Ascending aorta (tissue), 2 donors: ENCODE results near the gene ABLIM3. TPM values are rescaled to one million over a fixed set of nuclear protein-coding genes. Genes with fewer than 3 reads are reported as not detected.
A peak's percentile ranks its signal among the peaks of the same experiment; 100 is the strongest.

Experiments
- DNase-seq, 2 donors: peaks; one replicate each; pipeline ENCODE4 v3.0.0-alpha.2; 2019; ENCODE audit warnings: low spot score in 2 of 2
- H3K27ac ChIP-seq, 2 donors: fragments of 200-600 bp; sonication (generic); one replicate each; pipeline ENCODE4 v1.5.1; 2016 to 2017; ENCODE audit warnings: mild to moderate bottlenecking in 1 of 2
- H3K27me3 ChIP-seq: fragments of 200-600 bp; sonication (generic); one replicate; pipeline ENCODE4 v1.5.1; 2017
- H3K36me3 ChIP-seq, 2 donors: fragments of 200-600 bp; sonication (generic); one replicate each; pipeline ENCODE4 v1.5.1; 2016
- H3K4me1 ChIP-seq, 2 donors: fragments of 200-600 bp; sonication (generic); one replicate each; pipeline ENCODE4 v1.5.1; 2016 to 2017; ENCODE audit warnings: mild to moderate bottlenecking in 1 of 2
- H3K4me3 ChIP-seq, 2 donors: fragments of 200-600 bp; sonication (generic); one replicate each; pipeline ENCODE4 v1.5.1; 2016 to 2017; ENCODE audit warnings: mild to moderate bottlenecking in 1 of 2
- H3K9me3 ChIP-seq, 2 donors: fragments of 200-600 bp; sonication (generic); one replicate each; pipeline ENCODE4 v1.5.1; 2016
- intact Hi-C: fragments of 100-400 bp; cut with DNase I; formaldehyde crosslinking; loops from one replicate; pipeline ENCODE4 v1.15.1; 2023
- total RNA-seq: library from RNA; depleted of rRNA; stranded (reverse); fragments of >200 nt; gene quantifications from one replicate; pipeline ENCODE4 v1.1.0, GENCODE V29; 2016
- TF ChIP-seq, protein P1 (sequence below), 3 experiments: fragments of 200-600 bp in 2 of 3; fragments of 450-650 bp in 1 of 3; sonication (generic) in 2 of 3; IDR thresholded peaks; one replicate each; pipeline ENCODE4 v1.5.1; 2016 to 2019; ENCODE audit warnings: antibody characterized with exemption in 3 of 3, mild to moderate bottlenecking in 1 of 3, moderate library complexity in 1 of 3

Gene ABLIM3
- total RNA-seq, 1 donor from 2014 or later, result 25.8 TPM

DNA sequence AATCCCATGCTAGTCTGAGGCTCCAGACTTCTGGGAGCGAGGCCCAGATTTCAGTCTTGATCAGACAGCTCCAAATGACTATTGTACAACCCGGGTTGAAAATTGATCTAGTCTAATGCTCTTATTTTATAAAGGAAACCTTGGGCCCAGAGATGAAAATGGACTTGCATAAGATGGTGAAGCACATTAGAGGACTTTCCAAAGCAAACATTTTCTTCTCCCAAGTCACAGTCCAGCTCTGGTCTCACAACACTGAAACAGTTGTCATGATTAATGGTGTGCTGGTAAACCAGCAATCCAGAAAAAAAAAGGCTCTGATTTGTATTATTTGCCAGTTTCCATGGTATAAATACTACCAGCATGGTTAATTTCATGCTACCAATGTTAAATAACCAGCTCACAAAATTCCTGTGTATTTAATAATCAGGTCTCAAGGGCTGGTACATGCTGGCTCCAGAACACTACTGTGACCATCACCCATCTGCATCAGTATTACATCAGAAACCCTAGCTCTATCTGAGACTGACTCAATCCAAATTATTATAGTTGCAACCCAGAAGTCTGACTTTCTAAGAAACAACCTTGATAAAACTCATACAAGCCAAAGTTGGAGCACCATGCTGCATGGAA, 32.5 kb upstream of the ABLIM3 start:
- no peaks in the 10 kb centered on the region for H3K4me1 ChIP-seq
- no peaks in the 10 kb centered on the region for H3K27me3 ChIP-seq
- DNase-seq, result no peak
- no peaks in the 10 kb centered on the region for H3K36me3 ChIP-seq
- H3K27ac ChIP-seq, result peak overlapping the region in 1 of 2 donors; percentile 10
- intact Hi-C loops, result no loop called here
- no peaks in the 10 kb centered on the region for H3K9me3 ChIP-seq
- no peak overlapping the region for H3K4me3 ChIP-seq
- TF ChIP-seq, protein P1, sequence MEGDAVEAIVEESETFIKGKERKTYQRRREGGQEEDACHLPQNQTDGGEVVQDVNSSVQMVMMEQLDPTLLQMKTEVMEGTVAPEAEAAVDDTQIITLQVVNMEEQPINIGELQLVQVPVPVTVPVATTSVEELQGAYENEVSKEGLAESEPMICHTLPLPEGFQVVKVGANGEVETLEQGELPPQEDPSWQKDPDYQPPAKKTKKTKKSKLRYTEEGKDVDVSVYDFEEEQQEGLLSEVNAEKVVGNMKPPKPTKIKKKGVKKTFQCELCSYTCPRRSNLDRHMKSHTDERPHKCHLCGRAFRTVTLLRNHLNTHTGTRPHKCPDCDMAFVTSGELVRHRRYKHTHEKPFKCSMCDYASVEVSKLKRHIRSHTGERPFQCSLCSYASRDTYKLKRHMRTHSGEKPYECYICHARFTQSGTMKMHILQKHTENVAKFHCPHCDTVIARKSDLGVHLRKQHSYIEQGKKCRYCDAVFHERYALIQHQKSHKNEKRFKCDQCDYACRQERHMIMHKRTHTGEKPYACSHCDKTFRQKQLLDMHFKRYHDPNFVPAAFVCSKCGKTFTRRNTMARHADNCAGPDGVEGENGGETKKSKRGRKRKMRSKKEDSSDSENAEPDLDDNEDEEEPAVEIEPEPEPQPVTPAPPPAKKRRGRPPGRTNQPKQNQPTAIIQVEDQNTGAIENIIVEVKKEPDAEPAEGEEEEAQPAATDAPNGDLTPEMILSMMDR (IDR thresholded peaks at IDR 0.05), result no peak

DNA sequence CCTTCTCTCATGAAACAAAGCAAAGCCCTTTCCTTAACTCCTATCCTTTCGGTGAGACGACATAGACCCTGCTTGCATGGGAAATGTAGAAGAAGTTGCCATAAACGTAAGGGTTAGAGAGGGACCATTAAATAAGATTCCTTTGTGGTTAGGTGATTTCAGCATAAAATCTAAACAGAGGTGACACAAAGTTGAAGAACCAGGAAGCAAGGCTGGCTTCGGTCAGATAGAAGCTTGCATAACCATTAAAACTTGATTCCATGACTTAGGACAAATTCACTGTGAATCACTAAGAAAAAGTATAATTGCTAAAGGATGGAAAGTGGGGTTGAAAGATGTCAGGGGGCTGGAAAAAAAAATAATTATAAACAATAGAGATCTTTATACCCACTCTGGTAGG, 30.9 kb upstream of the ABLIM3 start:
- H3K36me3 ChIP-seq, result no peaks in the 10 kb centered on the region
- intact Hi-C loops, result no loop called here
- H3K27ac ChIP-seq, result no peak overlapping the region
- no peaks in the 10 kb centered on the region for H3K27me3 ChIP-seq
- no peak overlapping the region for H3K4me3 ChIP-seq
- H3K4me1 ChIP-seq, result no peaks in the 10 kb centered on the region
- TF ChIP-seq, protein P1 (IDR thresholded peaks at IDR 0.05), result no peak
- no peak for DNase-seq
- H3K9me3 ChIP-seq, result no peaks in the 10 kb centered on the region

DNA sequence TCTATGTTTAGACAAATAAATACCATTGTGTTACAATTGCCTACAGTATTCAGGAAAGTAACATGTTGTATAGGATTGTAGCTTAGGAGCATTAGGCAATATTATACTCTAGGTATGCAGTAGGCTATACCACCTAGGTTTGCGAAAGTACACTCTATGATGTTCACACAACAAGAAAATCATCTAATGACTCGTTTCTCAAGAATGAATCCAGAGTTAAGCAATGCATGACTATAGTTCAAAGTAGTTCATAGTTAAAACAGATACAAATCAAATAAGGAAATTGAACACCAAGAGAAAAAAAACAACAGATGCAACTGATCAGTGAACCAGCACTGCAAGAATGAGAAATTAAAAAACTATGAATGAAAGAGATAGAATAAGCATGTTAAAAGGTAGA, 27.6 kb upstream of the ABLIM3 start:
- no peak for DNase-seq
- no peak overlapping the region for H3K4me3 ChIP-seq

DNA sequence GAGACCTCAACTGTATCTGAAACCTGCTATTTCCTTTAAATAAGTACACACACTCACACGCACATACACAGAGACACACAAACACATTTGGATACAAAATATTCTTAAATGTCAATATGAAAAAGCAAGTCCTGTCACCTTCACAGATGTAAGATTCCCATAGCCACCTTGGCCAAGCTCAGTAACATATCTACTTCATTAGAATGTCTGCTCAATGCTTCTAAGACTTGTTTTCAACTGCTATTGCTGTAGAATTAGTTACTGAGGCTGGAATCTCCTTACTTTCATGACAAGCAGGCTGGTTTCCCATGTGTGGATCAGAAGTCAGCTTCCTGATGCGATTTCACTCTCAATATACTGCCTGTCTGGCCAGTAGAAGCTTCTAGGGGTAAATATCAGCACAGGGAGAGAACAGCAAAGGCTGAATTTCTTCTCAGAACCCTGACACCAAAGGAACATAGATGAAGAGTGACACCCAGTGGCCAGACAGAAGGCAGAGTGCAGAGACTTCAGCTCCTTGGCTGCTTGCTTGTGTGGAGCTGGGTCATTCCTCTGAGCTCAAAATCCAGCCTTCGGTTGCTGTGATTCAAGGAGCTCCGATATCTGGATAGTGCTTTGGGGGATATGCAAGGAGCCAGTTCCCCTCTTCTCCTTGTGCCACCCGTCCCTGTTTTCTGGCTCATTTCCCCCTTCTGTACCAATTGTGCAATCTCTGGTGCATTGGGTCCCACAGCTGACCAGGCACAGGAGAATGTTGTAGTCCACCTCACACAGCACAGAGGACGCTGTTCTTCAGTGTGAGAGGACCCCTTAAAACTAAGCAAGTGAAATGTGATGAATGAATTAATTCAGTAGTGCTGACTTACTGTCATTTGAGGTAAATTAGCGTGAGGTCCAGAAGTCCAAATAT, 26.6 kb upstream of the ABLIM3 start:
- H3K36me3 ChIP-seq, result no peaks in the 10 kb centered on the region
- H3K9me3 ChIP-seq, result no peaks in the 10 kb centered on the region
- intact Hi-C loops, result loop anchor here (2.0 kb wide), 2 partner anchors 382 to 670 kb away; no protein-coding TSS in a partner anchor
- H3K27ac ChIP-seq, result no peak overlapping the region
- DNase-seq, result no peak
- H3K4me3 ChIP-seq, result no peak overlapping the region
- no peaks in the 10 kb centered on the region for H3K4me1 ChIP-seq
- TF ChIP-seq, protein P1 (IDR thresholded peaks at IDR 0.05), result peak; percentile 57 to 71 (median 60)
- H3K27me3 ChIP-seq, result no peaks in the 10 kb centered on the region

More for the DNA sequence above, 27.6 kb upstream of the ABLIM3 start:
- H3K4me1 ChIP-seq, result no peaks in the 10 kb centered on the region
- no peaks in the 10 kb centered on the region for H3K36me3 ChIP-seq
- H3K27ac ChIP-seq, result no peak overlapping the region
- TF ChIP-seq, protein P1 (IDR thresholded peaks at IDR 0.05), result no peak
- no peaks in the 10 kb centered on the region for H3K9me3 ChIP-seq
- intact Hi-C loops, result loop anchor here (2.0 kb wide), 2 partner anchors 381 to 669 kb away; no protein-coding TSS in a partner anchor
- no peaks in the 10 kb centered on the region for H3K27me3 ChIP-seq

DNA sequence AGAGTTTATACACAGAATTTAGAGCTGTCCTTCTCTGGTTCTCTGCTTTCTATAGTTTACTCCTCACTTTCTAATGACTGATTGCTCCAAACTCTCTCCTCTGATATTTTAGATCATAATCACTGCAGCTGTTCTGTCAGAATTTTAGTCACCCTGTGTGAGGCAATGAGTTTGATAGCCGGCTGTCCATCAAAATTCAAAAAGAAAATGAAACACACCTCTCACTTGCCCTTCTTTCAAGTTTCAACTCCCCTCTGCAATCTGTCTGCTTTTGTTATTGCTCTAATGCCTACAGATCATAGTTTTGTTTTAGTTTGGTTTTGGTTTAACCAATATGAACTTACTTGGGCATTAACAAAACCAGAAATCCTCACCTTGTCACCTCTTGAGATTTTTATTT, 23.3 kb upstream of the ABLIM3 start:
- TF ChIP-seq, protein P1 (IDR thresholded peaks at IDR 0.05), result no peak
- H3K9me3 ChIP-seq, result no peaks in the 10 kb centered on the region
- intact Hi-C loops, result no loop called here

More for the DNA sequence above, 23.3 kb upstream of the ABLIM3 start:
- Histone ChIP-seq H3K4me3 (no peak overlapping the region), H3K4me1 (no peaks in the 10 kb centered on the region), H3K27ac (no peak overlapping the region), H3K27me3 (no peaks in the 10 kb centered on the region), H3K36me3 (no peaks in the 10 kb centered on the region)
- no peak for DNase-seq
